Embryonic facial prominence (tissue), 1 donor: Measurements from ENCODE around the gene PRSS21.

ENCODE experiments used
- DNase-seq: peaks from one replicate; pipeline ENCODE4 v3.0.0-alpha.2; 2016; ENCODE audit errors: extremely low spot score

Gene PRSS21

GRCh38 chr16:2816751-2817339, at the start of gene PRSS21:
PRSS21 (plus strand) TSS chr16:2817237; CDS start chr16:2817269, 32 bp downstream.
- DNase-seq: no peak

- no peak for DNase-seq
These were observed 49.1 kb upstream of the PRSS21 start for GRCh38 chr16:2767891-2768290.

GRCh38 chr16:2768403-2769089, 48.5 kb upstream of the PRSS21 start:
- DNase-seq: no peak

- no peak for DNase-seq
These were observed 47.9 kb upstream of the PRSS21 start for GRCh38 chr16:2769100-2769529.

GRCh38 chr16:2769675-2770056, 47.4 kb upstream of the PRSS21 start:
- DNase-seq: no peak

GRCh38 chr16:2770057-2770951, 46.7 kb upstream of the PRSS21 start:
- DNase-seq: no peak

GRCh38 chr16:2771496-2772402, 45.3 kb upstream of the PRSS21 start:
- DNase-seq: no peak

- DNase-seq: no peak
These were observed 43.7 kb upstream of the PRSS21 start for GRCh38 chr16:2773188-2773968.

- DNase-seq: no peak
These were observed 42.7 kb upstream of the PRSS21 start for GRCh38 chr16:2774161-2774891.

GRCh38 chr16:2775131-2775716, 41.8 kb upstream of the PRSS21 start:
- DNase-seq: no peak

- DNase-seq: no peak
These were observed 41.1 kb upstream of the PRSS21 start for GRCh38 chr16:2775765-2776499.

GRCh38 chr16:2776500-2777139, 40.4 kb upstream of the PRSS21 start:
- no peak for DNase-seq

GRCh38 chr16:2777231-2777902, 39.7 kb upstream of the PRSS21 start, which contains the start of gene ELOB:
ELOB (minus strand) TSS chr16:2777280; CDS start chr16:2777239, 41 bp downstream.
- peak; percentile 81 for DNase-seq

GRCh38 chr16:2777903-2778629, 39.0 kb upstream of the PRSS21 start:
- DNase-seq: no peak

GRCh38 chr16:2778630-2778958, 38.4 kb upstream of the PRSS21 start:
- DNase-seq: no peak

GRCh38 chr16:2779151-2779920, 37.7 kb upstream of the PRSS21 start:
- DNase-seq: no peak
